ENCODE data around the gene CTNNA2. TPM values are rescaled to one million over a fixed set of nuclear protein-coding genes. Genes with fewer than 3 reads are reported as not detected.

Gene CTNNA2
- total RNA-seq, 1 experiment from 2014 or later: 0.54 TPM

- no peak overlapping the region for H3K4me3 ChIP-seq (ENCODE audit: low read depth in 2 of 2, low read length in 2 of 2)
- no peak for TF ChIP-seq REST (IDR thresholded peaks at IDR 0.05; ENCODE audit: insufficient read depth in 1 of 2, low read depth in 2 of 2, low read length in 1 of 2)
- TF ChIP-seq CTCF (IDR thresholded peaks at IDR 0.05): peak; percentile 88
- CTCF ChIA-PET: interaction anchor here (0.5 kb wide), 1 partner anchor 52 kb away, joined by 3 read pairs; no protein-coding TSS in a partner anchor
- no peaks in the 10 kb centered on the region for H3K27me3 ChIP-seq (ENCODE audit: control insufficient read depth, insufficient read depth, low read length)
- POLR2A ChIA-PET: no interaction called here
- H3K27ac ChIP-seq (ENCODE audit: low read length): no peak overlapping the region
- ATAC-seq (peak; percentile 86), DNase-seq (ENCODE audit: low read depth, low spot score) (peak; percentile 36)
- intact Hi-C loops (cut with micrococcal nuclease; ENCODE audit: unreplicated experiment): no loop called here
- in situ Hi-C loops (cut with HindIII; ENCODE audit: low pct_unique_long_range_greater_than_20kb, low sequenced_read_pairs): no loop called here
- no peaks in the 10 kb centered on the region for H3K36me3 ChIP-seq (ENCODE audit: control insufficient read depth, insufficient read depth, low read length)
- no TSS peak for BruUV-seq (replicated peaks)
- H3K9me3 ChIP-seq (ENCODE audit: control insufficient read depth, insufficient read depth, low read depth, low read length): no peaks in the 10 kb centered on the region
- no peaks in the 10 kb centered on the region; the same call in 1 of the 2 replicates for H3K4me1 ChIP-seq (ENCODE audit: control insufficient read depth, insufficient read depth, low read length)
Observed at GRCh38 chr2:79935771-79936657, 423.2 kb downstream of the CTNNA2 start.

- no peak for TF ChIP-seq SIN3A (IDR thresholded peaks at IDR 0.05; ENCODE audit: borderline replicate concordance, insufficient read depth, low read depth, low read length)
- no peak for TF ChIP-seq REST (IDR thresholded peaks at IDR 0.05; ENCODE audit: insufficient read depth in 1 of 2, low read depth in 2 of 2, low read length in 1 of 2)
- TF ChIP-seq TCF7L2 (IDR thresholded peaks at IDR 0.05; ENCODE audit: low read depth, low read length): no peak
- intact Hi-C loops (cut with micrococcal nuclease; ENCODE audit: unreplicated experiment): no loop called here
Observed at GRCh38 chr2:79936715-79937114, 423.9 kb downstream of the CTNNA2 start.

More at GRCh38 chr2:79936715-79937114, 423.9 kb downstream of the CTNNA2 start:
- in situ Hi-C loops (cut with HindIII; ENCODE audit: low pct_unique_long_range_greater_than_20kb, low sequenced_read_pairs): no loop called here
- no peak overlapping the region for H3K4me3 ChIP-seq (ENCODE audit: low read depth in 2 of 2, low read length in 2 of 2)
- DNase-seq (ENCODE audit: low read depth, low spot score) (no peak), ATAC-seq (no peak)
- no peaks in the 10 kb centered on the region for H3K9me3 ChIP-seq (ENCODE audit: control insufficient read depth, insufficient read depth, low read depth, low read length)
- ChIA-PET POLR2A (no interaction called here), CTCF (interaction anchor here (0.5 kb wide), 1 partner anchor 52 kb away, joined by 3 read pairs; no protein-coding TSS in a partner anchor)
- no peaks in the 10 kb centered on the region for H3K27me3 ChIP-seq (ENCODE audit: control insufficient read depth, insufficient read depth, low read length)
- no peak overlapping the region for H3K27ac ChIP-seq (ENCODE audit: low read length)
- H3K4me1 ChIP-seq (ENCODE audit: control insufficient read depth, insufficient read depth, low read length): no peaks in the 10 kb centered on the region; the same call in 1 of the 2 replicates
- H3K36me3 ChIP-seq (ENCODE audit: control insufficient read depth, insufficient read depth, low read length): no peaks in the 10 kb centered on the region
- BruUV-seq (replicated peaks): no TSS peak

All from Panc1 (cell line).